Myocyte (in vitro differentiated cells): ENCODE measurements around the gene FLYWCH1. TPM values are rescaled to one million over a fixed set of nuclear protein-coding genes. Genes with fewer than 3 reads are reported as not detected.

Experiments
- DNase-seq: peaks from one replicate; pipeline ENCODE4 v3.0.0-alpha.2; 2012; ENCODE audit warnings: low read depth
- total RNA-seq: library from RNA; depleted of rRNA; stranded (reverse); fragments of >200 nt; gene quantifications from 2 replicates; pipeline ENCODE4 v1.2.3, GENCODE V29; 2014

FLYWCH1 gene
- total RNA-seq, 1 donor from 2014 or later, result 36.9 TPM

- no peak for DNase-seq
These were observed 56.6 kb downstream of the FLYWCH1 start for GRCh38 chr16:2968368-2968737.

GRCh38 chr16:2968738-2969544 is 57.2 kb downstream of the FLYWCH1 start, which contains the start of gene PAQR4:
Gene PAQR4 (plus strand): TSS chr16:2969348. CDS start chr16:2969675, 327 bp downstream.
- peak; percentile 86 for DNase-seq

GRCh38 chr16:2969545-2970521 is 58.1 kb downstream of the FLYWCH1 start:
- DNase-seq, result peak; percentile 65

- no peak for DNase-seq
These were observed 58.8 kb downstream of the FLYWCH1 start for GRCh38 chr16:2970563-2970962.

DNA sequence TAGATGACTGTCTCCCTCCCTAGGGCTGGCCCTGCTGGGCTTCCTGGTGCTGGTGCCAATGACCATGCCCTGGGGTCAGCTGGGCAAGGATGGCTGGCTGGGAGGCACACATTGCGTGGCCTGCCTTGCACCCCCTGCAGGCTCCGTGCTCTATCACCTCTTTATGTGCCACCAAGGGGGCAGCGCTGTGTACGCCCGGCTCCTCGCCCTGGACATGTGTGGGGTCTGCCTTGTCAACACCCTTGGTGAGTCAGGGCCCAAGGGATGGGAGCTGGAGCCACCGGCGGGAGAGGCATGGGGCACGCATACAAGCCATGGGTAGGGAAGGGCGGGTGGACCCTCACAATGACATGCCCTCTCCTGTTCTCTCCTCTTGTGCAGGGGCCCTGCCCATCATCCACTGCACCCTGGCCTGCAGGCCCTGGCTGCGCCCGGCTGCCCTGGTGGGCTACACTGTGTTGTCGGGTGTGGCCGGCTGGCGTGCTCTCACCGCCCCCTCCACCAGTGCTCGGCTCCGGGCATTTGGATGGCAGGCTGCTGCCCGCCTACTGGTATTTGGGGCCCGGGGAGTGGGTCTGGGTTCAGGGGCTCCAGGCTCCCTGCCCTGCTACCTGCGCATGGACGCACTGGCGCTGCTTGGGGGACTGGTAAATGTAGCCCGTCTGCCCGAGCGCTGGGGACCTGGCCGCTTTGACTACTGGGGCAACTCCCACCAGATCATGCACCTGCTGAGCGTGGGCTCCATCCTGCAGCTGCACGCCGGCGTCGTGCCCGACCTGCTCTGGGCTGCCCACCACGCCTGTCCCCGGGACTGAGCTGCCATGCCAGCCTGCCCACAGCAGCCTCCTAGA is 59.6 kb downstream of the FLYWCH1 start:
- DNase-seq, result no peak

- peak; percentile 84 for DNase-seq
These were observed 60.5 kb downstream of the FLYWCH1 start for GRCh38 chr16:2971985-2972784.

DNA sequence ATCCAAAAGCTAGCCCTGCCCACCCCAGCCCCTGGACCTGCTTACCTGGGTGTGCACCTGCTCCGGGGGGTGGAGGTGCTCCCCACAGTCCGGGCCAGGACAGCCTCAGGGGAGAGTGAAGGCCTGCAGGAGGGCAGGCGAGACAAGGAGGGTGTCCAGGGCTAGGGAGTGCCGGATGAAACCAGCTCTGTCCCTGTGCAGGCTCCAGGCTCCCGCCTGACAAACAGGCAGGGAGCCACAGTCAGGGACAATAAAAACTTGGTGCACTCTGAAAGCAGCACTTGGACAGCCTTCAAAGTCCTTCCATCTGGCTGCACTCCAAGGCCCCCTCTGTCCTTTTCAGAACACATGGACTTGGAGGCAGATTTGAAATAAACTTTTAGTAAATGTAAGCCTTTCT is 61.4 kb downstream of the FLYWCH1 start:
- DNase-seq, result no peak

DNA sequence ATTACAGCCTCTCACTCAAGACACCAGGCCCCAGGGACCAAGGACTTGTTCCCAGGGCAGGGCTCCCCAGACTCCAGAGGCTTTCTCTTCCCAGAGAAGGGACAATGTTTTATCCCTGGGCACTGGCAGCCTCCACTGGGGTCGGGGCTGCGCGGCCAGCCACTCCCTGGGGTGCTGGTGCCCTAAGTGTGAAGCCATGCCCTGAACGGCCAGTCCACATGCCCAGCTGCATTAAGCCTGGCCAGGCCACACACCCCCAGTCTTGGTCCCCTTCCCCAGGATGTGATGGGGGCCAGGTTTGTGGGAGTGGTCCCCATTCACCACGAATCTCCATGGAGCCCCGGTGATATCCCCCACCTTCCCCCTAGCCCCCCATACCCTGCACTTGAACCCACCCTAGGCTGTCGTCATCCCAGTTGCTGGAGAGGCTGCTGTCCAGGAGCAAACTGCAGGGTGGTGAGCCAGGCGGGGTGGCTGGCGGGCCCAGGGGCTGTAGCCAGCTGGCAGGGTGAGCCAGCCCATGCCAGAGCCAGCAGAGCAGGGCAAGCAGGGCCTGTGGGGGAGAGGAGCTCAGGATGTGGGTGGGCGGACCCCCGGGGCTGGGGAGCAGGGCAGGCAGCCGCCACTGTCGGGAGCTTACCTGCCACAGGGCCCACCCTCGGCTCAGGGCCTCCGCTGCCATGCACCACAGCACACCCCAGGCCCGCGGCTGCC is 62.0 kb downstream of the FLYWCH1 start:
- DNase-seq, result no peak

GRCh38 chr16:2974319-2975056 is 62.8 kb downstream of the FLYWCH1 start:
- DNase-seq, result peak; percentile 55

DNA sequence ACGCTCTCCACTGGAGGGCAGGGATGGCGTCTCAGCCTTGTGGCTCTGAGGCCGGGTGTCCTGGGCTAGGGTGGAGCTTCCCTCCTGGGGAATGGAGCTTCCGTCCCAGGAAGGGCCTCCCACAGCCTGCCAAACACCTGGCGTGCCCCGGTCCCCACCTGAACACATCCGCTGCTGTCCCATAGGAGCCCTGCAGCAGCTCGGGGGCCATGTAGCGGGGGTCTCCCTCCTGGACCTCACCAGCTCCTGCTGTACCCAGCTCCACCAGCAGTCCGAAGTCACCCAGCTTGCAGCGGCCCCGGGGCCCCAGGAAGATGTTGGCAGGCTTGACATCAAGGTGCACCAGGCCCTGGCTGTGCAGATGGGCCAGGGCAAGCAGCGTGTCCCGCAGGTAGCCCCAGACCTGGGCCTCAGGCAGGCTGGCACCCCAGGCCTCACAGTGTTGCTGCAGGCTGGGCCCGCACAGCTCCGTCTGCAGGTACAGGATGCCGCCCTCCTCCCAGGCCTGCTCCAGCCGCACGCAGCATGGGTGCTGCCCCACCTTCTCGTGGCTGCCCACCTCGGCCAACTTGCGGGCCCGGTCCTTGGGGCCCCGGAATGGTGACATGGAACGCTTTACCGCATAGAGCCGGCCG is 63.5 kb downstream of the FLYWCH1 start:
- DNase-seq, result no peak

GRCh38 chr16:2976201-2976600 is 64.5 kb downstream of the FLYWCH1 start:
- DNase-seq, result no peak

DNA sequence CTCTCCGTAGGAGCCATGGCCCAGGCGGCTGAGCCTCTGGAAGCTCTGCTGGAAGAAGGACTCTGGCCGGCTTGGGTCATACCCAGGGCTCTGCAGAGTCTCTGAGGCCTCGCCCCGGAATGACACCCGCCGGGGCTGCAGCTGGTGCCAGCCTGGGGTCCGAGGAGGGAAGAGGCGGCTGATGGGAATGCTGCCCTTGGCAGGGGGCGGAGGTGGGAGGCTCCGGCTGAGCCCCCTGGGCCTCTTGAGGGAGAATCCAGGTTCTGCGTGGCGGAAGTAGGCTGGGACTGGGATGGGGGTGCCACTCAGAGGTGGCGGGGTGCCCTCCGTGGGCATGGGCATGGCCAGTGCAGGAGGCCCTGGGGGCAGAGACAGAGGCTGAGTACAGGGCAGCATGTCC is 64.9 kb downstream of the FLYWCH1 start:
- DNase-seq, result no peak

DNA sequence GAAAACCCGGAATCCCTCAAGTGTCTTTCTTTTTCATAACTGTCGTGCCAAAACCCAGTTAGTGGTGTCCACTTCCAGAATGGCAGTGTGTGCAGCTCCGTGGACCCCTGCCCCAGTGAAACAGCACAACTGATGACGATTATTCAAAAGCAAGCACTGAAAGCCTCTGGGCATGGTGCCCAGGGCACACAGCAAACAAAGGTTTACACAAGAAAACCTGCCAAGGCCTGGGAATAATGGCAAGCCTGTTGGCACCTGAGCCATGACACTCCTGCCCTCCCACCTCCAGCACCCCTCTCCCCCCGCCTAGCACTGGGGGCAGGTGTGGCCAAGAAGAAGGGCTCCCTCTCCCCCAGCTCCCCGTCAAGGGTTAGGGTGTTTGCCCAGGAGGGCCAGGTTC is 65.7 kb downstream of the FLYWCH1 start:
- no peak for DNase-seq

DNA sequence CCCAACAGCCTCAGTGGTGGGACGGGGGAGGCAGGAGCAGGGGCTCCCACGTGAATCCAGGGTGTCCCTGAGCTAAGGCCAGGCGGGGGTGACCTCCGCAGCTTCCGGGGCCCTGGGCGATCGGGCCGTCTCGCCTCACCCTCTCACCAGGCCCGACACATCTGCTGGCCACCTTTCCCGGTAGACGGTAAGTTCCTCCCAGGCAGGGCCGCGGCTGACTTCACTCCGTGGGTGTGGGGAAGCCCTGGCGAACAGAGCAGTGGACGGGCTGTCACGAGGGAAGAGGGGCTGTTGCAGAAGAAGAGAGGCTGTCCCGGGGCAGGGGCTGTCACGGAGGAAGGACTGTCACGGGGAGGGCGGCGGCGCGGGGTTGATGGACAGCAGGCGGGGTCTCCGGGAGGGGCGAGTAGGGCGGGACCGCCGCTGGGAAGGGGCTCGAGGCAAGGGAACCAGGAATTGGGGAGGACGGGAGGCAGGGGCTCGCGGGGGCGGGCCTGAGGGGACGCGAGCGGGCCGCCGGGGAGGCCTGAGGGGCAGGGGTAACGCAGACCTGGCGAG is 68.0 kb downstream of the FLYWCH1 start:
- no peak for DNase-seq

DNA sequence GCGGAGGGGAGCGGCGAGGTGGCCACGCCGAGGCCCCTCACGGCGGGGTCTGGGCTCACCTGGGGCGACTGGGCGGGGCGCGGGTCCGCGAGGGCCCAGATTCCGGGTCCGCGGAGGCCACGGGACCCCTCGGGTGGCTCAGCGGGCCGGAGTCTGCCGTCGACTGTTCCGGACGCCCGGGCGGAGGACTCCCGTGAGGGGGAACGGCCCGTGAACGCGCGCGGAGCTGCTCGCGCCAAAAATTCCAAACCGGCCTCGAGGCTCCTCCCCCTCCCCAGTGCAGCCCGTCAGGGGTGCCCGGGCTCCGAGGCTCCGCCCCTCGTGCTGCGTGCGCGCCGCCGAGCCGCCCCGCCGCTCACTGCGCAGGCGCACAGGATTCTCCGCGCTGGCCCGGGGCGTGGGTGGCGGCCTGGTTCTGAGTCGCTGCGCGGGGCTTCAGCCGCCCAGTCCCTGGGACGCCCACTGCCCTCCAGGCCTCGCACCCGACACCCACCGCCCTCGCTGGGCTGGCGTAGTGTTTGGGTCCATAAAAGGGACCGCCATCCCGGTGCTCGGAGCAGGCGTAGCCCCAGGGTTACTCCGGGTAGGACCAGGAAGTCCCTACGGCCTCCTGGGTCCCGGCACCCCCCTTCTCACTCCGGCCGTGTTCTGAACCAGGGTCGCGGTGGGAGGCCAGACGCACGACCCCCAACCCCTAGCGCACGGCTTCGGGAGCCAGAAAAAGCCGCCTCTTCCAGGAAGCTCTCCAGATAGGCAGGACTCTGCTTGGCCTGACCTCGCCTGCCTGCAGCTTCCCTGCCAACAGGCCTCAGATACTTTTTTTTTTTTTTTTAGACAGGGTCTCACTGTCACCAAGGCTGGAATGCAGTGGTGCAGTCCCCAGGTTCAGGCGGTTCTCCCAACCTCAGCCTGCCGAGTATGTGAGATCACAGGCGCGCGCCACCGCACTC is 68.8 kb downstream of the FLYWCH1 start, which contains the start of gene PKMYT1:
PKMYT1 (minus strand) TSS at position 220 of the 950 bp plus-strand sequence. CDS start 789 bp downstream, outside the sequence.
- peak; percentile 89 for DNase-seq

- DNase-seq, result no peak
These were observed 69.6 kb downstream of the FLYWCH1 start for GRCh38 chr16:2981177-2981898.
